Glomerular visceral epithelial cell (primary cell): ENCODE measurements around the gene PMCH.
A peak's percentile ranks its signal among the peaks of the same experiment; 100 is the strongest.
"Not testable (repeated sequence)": the region's sequence is repeated elsewhere in the genome, so short reads cannot be mapped to it uniquely, and the experiment has no call there.

Experiments used
- DNase-seq: peaks from one replicate; pipeline ENCODE4 v3.0.0-alpha.2; 2016; ENCODE audit errors: extremely low spot score

PMCH gene

GRCh38 chr12:102197789-102198188 lies at the start of gene PMCH:
TSS of gene PMCH (minus strand) at chr12:102197833. CDS start at chr12:102197770, 63 bp downstream.
- DNase-seq = peak; percentile 4

GRCh38 chr12:102240859-102241258 lies 43.2 kb upstream of the PMCH start:
- not testable (repeated sequence) for DNase-seq

- no peak for DNase-seq
These were observed 37.0 kb upstream of the PMCH start for GRCh38 chr12:102234599-102234998.

GRCh38 chr12:102232446-102232845 lies 34.8 kb upstream of the PMCH start:
- no peak for DNase-seq

GRCh38 chr12:102232036-102232435 lies 34.4 kb upstream of the PMCH start:
- DNase-seq = no peak

- DNase-seq = no peak
These were observed 30.3 kb upstream of the PMCH start for GRCh38 chr12:102227954-102228353.

- no peak for DNase-seq
These were observed 23.1 kb upstream of the PMCH start for GRCh38 chr12:102220736-102221135.

- DNase-seq = no peak
These were observed 18.5 kb upstream of the PMCH start for GRCh38 chr12:102215992-102216691.

- DNase-seq = no peak
These were observed 6.4 kb upstream of the PMCH start for GRCh38 chr12:102204025-102204424.

- no peak for DNase-seq
These were observed 4.9 kb upstream of the PMCH start for GRCh38 chr12:102202556-102202955.

- DNase-seq = no peak
These were observed 3.9 kb upstream of the PMCH start for GRCh38 chr12:102201436-102202061.

- no peak for DNase-seq
These were observed 1.8 kb downstream of the PMCH start for GRCh38 chr12:102195826-102196225.

- DNase-seq = no peak
These were observed 15.0 kb downstream of the PMCH start for GRCh38 chr12:102182635-102183034.

GRCh38 chr12:102174761-102175160 lies 22.9 kb downstream of the PMCH start:
- no peak for DNase-seq

GRCh38 chr12:102174117-102174516 lies 23.5 kb downstream of the PMCH start:
- no peak for DNase-seq

- DNase-seq = no peak
These were observed 25.2 kb downstream of the PMCH start for GRCh38 chr12:102172436-102172835.

GRCh38 chr12:102171951-102172350 lies 25.7 kb downstream of the PMCH start:
- no peak for DNase-seq

- peak; percentile 6 for DNase-seq
These were observed 27.6 kb downstream of the PMCH start for GRCh38 chr12:102169922-102170621.

- DNase-seq = no peak
These were observed 29.6 kb downstream of the PMCH start for GRCh38 chr12:102167821-102168604.

GRCh38 chr12:102163383-102163782 lies 34.2 kb downstream of the PMCH start:
- no peak for DNase-seq

GRCh38 chr12:102155206-102155605 lies 42.4 kb downstream of the PMCH start:
- DNase-seq = not testable (repeated sequence)

- DNase-seq = not testable (repeated sequence)
These were observed 50.5 kb downstream of the PMCH start for GRCh38 chr12:102147062-102147587.
